Hematopoietic multipotent progenitor cell treated with erythropoietin and hydrocortisone succinate and interleukin-3 and kit ligand, for 4 days (in vitro differentiated cells): ENCODE measurements around the gene PDPR.
"Not testable (repeated sequence)": the region's sequence is repeated elsewhere in the genome, so short reads cannot be mapped to it uniquely, and the experiment has no call there.

ENCODE experiments used
- DNase-seq: peaks from one replicate; pipeline ENCODE4 v3.0.0-alpha.2; 2015

The PDPR gene

GRCh38 chr16:70166688-70167087 lies 52.6 kb downstream of the PDPR start:
- DNase-seq, result not testable (repeated sequence)

- not testable (repeated sequence) for DNase-seq
Measured at GRCh38 chr16:70173212-70173837, 59.2 kb downstream of the PDPR start, which contains the start of gene CLEC18C. TSS of gene CLEC18C (plus strand) at chr16:70173787. CDS start at chr16:70174279, 492 bp downstream.

GRCh38 chr16:70173916-70174315 lies 59.8 kb downstream of the PDPR start:
- not testable (repeated sequence) for DNase-seq

GRCh38 chr16:70174387-70174932 lies 60.3 kb downstream of the PDPR start:
- not testable (repeated sequence) for DNase-seq

GRCh38 chr16:70187858-70188607 lies 73.9 kb downstream of the PDPR start:
- DNase-seq, result not testable (repeated sequence)

- not testable (repeated sequence) for DNase-seq
Measured at GRCh38 chr16:70188608-70188915, 74.4 kb downstream of the PDPR start.

- DNase-seq, result not testable (repeated sequence)
Measured at GRCh38 chr16:70190574-70190973, 76.4 kb downstream of the PDPR start.

GRCh38 chr16:70196683-70197300 lies 82.7 kb downstream of the PDPR start:
- not testable (repeated sequence) for DNase-seq

GRCh38 chr16:70197611-70198010 lies 83.5 kb downstream of the PDPR start:
- peak; percentile 34 for DNase-seq

- DNase-seq, result not testable (repeated sequence)
Measured at GRCh38 chr16:70198230-70198629, 84.1 kb downstream of the PDPR start.

- not testable (repeated sequence) for DNase-seq
Measured at GRCh38 chr16:70198666-70199065, 84.5 kb downstream of the PDPR start.

GRCh38 chr16:70199170-70199569 lies 85.0 kb downstream of the PDPR start:
- DNase-seq, result not testable (repeated sequence)

- DNase-seq, result not testable (repeated sequence)
Measured at GRCh38 chr16:70200063-70200462, 85.9 kb downstream of the PDPR start.

- DNase-seq, result not testable (repeated sequence)
Measured at GRCh38 chr16:70203508-70203907, 89.4 kb downstream of the PDPR start.

GRCh38 chr16:70204010-70204409 lies 89.9 kb downstream of the PDPR start:
- DNase-seq, result not testable (repeated sequence)

- not testable (repeated sequence) for DNase-seq
Measured at GRCh38 chr16:70204668-70205405, 90.7 kb downstream of the PDPR start.

- not testable (repeated sequence) for DNase-seq
Measured at GRCh38 chr16:70206382-70206781, 92.2 kb downstream of the PDPR start.
